Liver (tissue), 3 donors: Measurements from ENCODE around the gene PSMB1.

Experiments
- HNF4A ChIP-seq, 2 donors: conservative IDR thresholded peaks; 2 replicates each; pipeline ENCODE4 v1.6.1; 2016; ENCODE audit warnings: antibody characterized with exemption in 2 of 2, mild to moderate bottlenecking in 2 of 2
- RAD21 ChIP-seq, 2 donors: IDR thresholded peaks; 2 replicates each; pipeline ENCODE4 v1.6.1; 2016; ENCODE audit warnings: antibody characterized with exemption in 2 of 2, mild to moderate bottlenecking in 2 of 2
- SP1 ChIP-seq: IDR thresholded peaks from 2 replicates; pipeline ENCODE4 v1.6.1; 2018; ENCODE audit warnings: antibody characterized with exemption, mild to moderate bottlenecking
- YY1 ChIP-seq: IDR thresholded peaks from 2 replicates; pipeline ENCODE4 v1.6.1; 2016; ENCODE audit warnings: antibody characterized with exemption, mild to moderate bottlenecking
- TF ChIP-seq, protein P1 (sequence below): fragments of 150-350 bp; IDR thresholded peaks from 2 replicates; pipeline ENCODE4 v1.5.1; 2017; ENCODE audit warnings: improper control_type of control experiment, low read depth, low read length; ENCODE audit not compliant: missing input control
- donor health status: healthy.
- donor health status: healthy.

GRCh38 chr6:170509723-170510018 is 43.4 kb downstream of the PSMB1 start:
- TF ChIP-seq HNF4A (conservative IDR thresholded peaks at IDR 0.05) (no peak), YY1 (no peak), SP1 (no peak), RAD21 (IDR thresholded peaks at IDR 0.05) (no peak)
- TF ChIP-seq, protein P1, sequence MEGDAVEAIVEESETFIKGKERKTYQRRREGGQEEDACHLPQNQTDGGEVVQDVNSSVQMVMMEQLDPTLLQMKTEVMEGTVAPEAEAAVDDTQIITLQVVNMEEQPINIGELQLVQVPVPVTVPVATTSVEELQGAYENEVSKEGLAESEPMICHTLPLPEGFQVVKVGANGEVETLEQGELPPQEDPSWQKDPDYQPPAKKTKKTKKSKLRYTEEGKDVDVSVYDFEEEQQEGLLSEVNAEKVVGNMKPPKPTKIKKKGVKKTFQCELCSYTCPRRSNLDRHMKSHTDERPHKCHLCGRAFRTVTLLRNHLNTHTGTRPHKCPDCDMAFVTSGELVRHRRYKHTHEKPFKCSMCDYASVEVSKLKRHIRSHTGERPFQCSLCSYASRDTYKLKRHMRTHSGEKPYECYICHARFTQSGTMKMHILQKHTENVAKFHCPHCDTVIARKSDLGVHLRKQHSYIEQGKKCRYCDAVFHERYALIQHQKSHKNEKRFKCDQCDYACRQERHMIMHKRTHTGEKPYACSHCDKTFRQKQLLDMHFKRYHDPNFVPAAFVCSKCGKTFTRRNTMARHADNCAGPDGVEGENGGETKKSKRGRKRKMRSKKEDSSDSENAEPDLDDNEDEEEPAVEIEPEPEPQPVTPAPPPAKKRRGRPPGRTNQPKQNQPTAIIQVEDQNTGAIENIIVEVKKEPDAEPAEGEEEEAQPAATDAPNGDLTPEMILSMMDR, result no peak
